ENCODE results near the gene ZNF202.
A peak's percentile ranks its signal among the peaks of the same experiment; 100 is the strongest.

ZNF202 gene

DNA sequence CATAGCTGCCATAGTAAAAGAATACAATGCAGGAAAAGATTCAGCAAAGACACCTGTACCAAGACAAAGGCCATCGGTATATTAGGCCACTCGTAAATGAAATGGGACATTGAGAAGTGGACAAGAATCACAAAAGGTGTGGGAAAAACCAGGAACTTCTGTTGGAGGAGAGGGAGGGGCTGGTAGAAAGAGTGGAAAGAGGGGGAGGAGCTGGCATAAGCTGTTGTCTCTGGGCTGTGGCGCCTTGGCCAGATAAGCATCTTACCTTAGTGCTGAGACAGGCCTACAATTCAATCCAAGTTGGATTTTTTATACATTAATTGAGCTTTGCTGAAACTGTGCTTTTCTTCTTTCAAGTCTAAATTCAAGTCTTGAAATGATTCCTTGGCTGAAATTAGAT is 37.1 kb downstream of the ZNF202 start:
- in situ Hi-C loops (cut with MboI; ENCODE audit: low sequenced_read_pairs, unreplicated experiment), result loop anchor here (10.0 kb wide), 1 partner anchor 60 kb away; no protein-coding TSS in a partner anchor
- DNase-seq (ENCODE audit: low spot score), result no peak
- TF ChIP-seq, protein P1, sequence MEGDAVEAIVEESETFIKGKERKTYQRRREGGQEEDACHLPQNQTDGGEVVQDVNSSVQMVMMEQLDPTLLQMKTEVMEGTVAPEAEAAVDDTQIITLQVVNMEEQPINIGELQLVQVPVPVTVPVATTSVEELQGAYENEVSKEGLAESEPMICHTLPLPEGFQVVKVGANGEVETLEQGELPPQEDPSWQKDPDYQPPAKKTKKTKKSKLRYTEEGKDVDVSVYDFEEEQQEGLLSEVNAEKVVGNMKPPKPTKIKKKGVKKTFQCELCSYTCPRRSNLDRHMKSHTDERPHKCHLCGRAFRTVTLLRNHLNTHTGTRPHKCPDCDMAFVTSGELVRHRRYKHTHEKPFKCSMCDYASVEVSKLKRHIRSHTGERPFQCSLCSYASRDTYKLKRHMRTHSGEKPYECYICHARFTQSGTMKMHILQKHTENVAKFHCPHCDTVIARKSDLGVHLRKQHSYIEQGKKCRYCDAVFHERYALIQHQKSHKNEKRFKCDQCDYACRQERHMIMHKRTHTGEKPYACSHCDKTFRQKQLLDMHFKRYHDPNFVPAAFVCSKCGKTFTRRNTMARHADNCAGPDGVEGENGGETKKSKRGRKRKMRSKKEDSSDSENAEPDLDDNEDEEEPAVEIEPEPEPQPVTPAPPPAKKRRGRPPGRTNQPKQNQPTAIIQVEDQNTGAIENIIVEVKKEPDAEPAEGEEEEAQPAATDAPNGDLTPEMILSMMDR (IDR thresholded peaks at IDR 0.05; ENCODE audit: borderline replicate concordance, control extremely low read depth, extremely low read depth, insufficient read depth, missing control alignments), result no peak

DNA sequence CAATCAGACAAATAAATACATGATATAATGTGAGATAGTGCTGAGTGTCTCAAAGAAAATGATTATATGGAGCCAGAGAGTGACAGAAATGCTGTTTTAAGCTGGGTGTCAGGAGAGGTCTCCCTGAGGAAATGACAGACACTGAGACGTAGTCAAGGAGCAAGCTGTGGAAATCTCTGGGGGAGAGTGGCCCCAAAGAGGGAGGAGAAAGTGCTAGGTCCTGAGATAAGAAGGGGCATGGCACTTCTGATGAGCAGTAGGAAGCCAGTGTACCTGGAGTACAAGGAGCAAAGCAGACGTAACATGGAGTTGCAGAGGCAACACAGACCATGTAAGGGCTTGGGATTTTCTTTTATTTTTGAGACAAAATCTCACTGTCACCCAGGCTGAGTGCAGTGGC is 38.8 kb downstream of the ZNF202 start:
- in situ Hi-C loops (cut with MboI; ENCODE audit: low sequenced_read_pairs, unreplicated experiment), result loop anchor here (10.0 kb wide), 1 partner anchor 58 kb away; no protein-coding TSS in a partner anchor
- no peak for DNase-seq (ENCODE audit: low spot score)
- TF ChIP-seq, protein P1 (IDR thresholded peaks at IDR 0.05; ENCODE audit: borderline replicate concordance, control extremely low read depth, extremely low read depth, insufficient read depth, missing control alignments), result no peak

DNA sequence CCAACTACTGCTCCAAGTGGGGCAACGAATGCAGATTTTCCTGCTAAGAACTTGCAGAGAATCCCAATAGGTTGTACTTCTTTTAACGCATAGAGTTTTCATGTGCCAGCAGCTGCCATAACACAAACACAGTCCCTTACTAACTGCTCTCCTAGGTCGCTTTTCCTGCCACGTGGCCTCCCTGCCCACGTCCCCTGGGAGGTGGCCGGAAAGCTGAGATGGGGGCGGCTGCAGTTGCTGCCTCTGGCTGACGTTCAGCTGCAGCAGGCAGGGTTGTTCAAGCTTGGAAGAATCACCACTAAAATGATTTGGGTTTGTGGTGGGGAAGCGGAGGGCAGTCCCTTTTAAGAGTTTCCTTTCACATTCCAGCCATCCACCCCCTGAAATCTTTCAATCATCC is 39.3 kb downstream of the ZNF202 start:
- in situ Hi-C loops (cut with MboI; ENCODE audit: low sequenced_read_pairs, unreplicated experiment), result loop anchor here (10.0 kb wide), 1 partner anchor 57 kb away; no protein-coding TSS in a partner anchor
- DNase-seq (ENCODE audit: low spot score), result peak; percentile 26
- TF ChIP-seq, protein P1 (IDR thresholded peaks at IDR 0.05; ENCODE audit: borderline replicate concordance, control extremely low read depth, extremely low read depth, insufficient read depth, missing control alignments), result no peak

DNA sequence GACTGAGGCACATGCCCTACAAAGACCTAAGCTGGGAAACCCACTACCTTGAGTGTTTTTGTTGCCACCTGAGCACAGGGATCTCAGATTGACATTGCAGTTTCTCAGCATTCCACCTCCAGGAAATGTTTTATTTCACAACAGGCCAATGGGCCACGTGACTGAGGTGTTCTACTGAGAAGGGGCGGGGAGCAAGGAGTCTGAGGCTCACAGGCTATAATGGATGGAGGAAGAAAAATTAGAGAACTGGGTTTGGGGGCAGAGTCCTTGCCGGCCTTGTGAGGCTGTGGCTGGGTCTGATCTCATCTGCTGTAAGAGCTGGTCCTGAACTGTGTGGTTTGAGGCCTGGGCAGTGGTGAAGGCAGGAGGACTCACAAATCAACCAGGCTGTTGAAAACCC is 40.7 kb downstream of the ZNF202 start:
- DNase-seq (ENCODE audit: low spot score), result no peak
- TF ChIP-seq, protein P1 (IDR thresholded peaks at IDR 0.05; ENCODE audit: borderline replicate concordance, control extremely low read depth, extremely low read depth, insufficient read depth, missing control alignments), result no peak
- in situ Hi-C loops (cut with MboI; ENCODE audit: low sequenced_read_pairs, unreplicated experiment), result loop anchor here (10.0 kb wide), 1 partner anchor 56 kb away; no protein-coding TSS in a partner anchor

DNA sequence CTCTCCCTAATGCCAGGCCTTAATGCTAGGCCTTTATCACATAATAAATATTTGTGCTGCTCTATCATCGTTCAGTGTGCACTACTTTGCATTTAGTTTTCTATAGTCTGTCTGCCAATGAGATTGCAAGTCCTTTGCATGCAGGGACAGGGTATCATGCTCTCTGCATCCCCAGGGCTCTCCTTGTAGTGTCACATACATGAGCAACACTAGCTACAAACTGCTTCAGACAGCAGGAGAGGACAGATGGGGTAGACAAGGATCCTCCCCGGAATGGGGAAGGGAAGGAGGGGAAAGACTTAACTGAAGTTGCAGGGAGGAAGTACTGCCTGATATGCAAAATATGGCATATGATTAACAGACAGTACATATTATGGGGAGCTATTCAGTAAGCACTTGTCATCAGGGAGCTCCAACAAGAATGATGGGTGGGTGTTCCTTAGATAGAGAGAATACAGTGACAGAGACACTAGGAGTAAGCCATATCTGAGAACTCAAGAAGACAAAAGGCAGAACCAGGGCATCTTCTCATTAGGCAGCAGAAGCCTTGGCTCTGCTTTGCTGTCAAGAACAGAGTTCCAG is 42.8 kb downstream of the ZNF202 start:
- TF ChIP-seq, protein P1 (IDR thresholded peaks at IDR 0.05; ENCODE audit: borderline replicate concordance, control extremely low read depth, extremely low read depth, insufficient read depth, missing control alignments), result no peak
- no peak for DNase-seq (ENCODE audit: low spot score)
- in situ Hi-C loops (cut with MboI; ENCODE audit: low sequenced_read_pairs, unreplicated experiment), result no loop called here

DNA sequence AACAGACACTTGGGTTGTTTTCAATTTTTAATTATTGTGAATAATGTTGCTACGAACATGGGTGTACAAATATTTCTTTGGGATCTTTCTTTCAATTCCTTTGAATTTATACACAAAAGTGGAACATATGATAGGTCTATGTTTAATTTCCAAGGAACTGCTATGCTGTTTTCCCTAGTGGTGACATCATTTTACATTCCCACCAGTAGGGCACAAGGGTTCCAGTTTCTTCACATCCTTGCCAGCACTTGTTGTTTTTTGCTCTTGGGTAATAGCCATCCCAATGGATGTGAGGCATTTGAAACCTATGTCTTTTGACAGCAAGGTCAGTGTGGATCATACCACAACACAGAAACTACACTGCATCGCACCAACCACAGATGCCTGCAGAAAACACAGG is 45.3 kb downstream of the ZNF202 start:
- TF ChIP-seq, protein P1 (IDR thresholded peaks at IDR 0.05; ENCODE audit: borderline replicate concordance, control extremely low read depth, extremely low read depth, insufficient read depth, missing control alignments), result no peak
- in situ Hi-C loops (cut with MboI; ENCODE audit: low sequenced_read_pairs, unreplicated experiment), result no loop called here
- no peak for DNase-seq (ENCODE audit: low spot score)
